AG04450 (cell line): Measurements from ENCODE around the gene POLD3. TPM values are rescaled to one million over a fixed set of nuclear protein-coding genes. Genes with fewer than 3 reads are reported as not detected.
A peak's percentile ranks its signal among the peaks of the same experiment; 100 is the strongest.

Experiments used
- CTCF ChIA-PET: fragments of 300-600, 350-600 bp; formaldehyde crosslinking; extraction: SDS; loops from one replicate; lab custom pipeline; 2022; ENCODE audit warnings: antibody characterized with exemption, inconsistent platforms; lab: Charles Lee
- POLR2A ChIA-PET: fragments of 350-600 bp; formaldehyde crosslinking; extraction: SDS; loops from one replicate; lab custom pipeline; 2021; ENCODE audit warnings: antibody characterized with exemption, inconsistent platforms; lab: Yijun Ruan, JAX
- DNase-seq: peaks from one replicate; pipeline ENCODE4 v3.0.0-alpha.2; 2011; ENCODE audit warnings: low read depth, low spot score
- H3K27ac ChIP-seq: one replicate; pipeline ENCODE4 v1.5.1; 2012; ENCODE audit warnings: low read depth, low read length, control low read depth
- H3K27me3 ChIP-seq: one replicate; pipeline ENCODE4 v1.6.0; 2012; ENCODE audit warnings: low read length; ENCODE audit not compliant: control insufficient read depth, insufficient read depth
- H3K4me3 ChIP-seq: 2 replicates; pipeline ENCODE4 v1.5.1; 2011; ENCODE audit warnings: mild to moderate bottlenecking, low read depth, low read length, control low read depth
- H3K9me3 ChIP-seq: 2 replicates; pipeline ENCODE4 v1.5.1; 2012; ENCODE audit warnings: low read length; ENCODE audit not compliant: control insufficient read depth, insufficient read depth
- polyA plus RNA-seq: library from polyadenylated mRNA; depleted of rRNA; stranded (reverse); fragments of >200 nt; gene quantifications from 2 replicates; pipeline ENCODE4 v1.2.3, GENCODE V29; 2011
- TF ChIP-seq, protein P1 (sequence below): IDR thresholded peaks from 2 replicates; pipeline ENCODE4 v1.5.1; 2011; ENCODE audit warnings: low read depth, low read length, control low read depth, inconsistent platforms

The POLD3 gene
- polyA plus RNA-seq, 1 experiment = 14.8 TPM

DNA sequence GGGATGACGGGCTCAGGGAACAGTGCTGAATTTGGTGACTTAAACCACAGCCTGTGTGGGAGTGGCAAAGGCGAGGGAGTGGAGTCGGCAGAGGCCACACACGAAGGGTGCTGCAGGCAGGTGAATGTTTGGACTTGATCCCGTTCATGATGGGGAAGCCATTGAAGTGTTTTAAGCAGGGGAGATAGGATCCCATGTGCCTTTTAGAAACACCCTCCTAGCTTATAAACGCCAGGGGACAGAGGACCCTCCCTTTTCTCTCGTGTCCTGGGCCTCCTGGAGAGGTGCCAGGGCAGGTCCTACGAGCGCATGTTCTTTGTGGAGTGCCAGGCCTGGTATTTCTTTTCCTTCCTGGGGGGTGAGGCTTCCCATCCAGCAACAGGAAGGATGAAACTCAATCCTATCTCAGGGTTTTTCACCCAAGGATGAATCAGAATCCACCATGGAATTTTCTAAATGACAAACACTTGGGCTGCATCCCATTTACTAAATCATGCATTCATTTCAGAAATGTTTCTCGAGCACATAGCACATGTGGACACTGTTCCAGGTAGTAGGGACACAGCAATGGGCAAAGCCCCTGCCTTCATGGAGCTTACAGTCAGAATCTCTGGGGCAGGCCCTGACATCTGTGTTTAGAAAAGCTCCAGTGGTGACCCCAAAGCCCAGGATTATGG lies 79.3 kb downstream of the POLD3 start:
- CTCF ChIA-PET = interaction anchor here (0.5 to 1.2 kb wide), 3 partner anchors 21 to 55 kb away, joined by 3 to 4 read pairs (median 3); no protein-coding TSS in a partner anchor
- Histone ChIP-seq H3K27ac (peak overlapping the region; percentile 99), H3K9me3 (peaks cover 3% of the 10 kb centered on the region; the same call in 1 of the 2 replicates), H3K4me3 (no peak overlapping the region), H3K27me3 (no peaks in the 10 kb centered on the region)
- no peak for DNase-seq
- TF ChIP-seq, protein P1, sequence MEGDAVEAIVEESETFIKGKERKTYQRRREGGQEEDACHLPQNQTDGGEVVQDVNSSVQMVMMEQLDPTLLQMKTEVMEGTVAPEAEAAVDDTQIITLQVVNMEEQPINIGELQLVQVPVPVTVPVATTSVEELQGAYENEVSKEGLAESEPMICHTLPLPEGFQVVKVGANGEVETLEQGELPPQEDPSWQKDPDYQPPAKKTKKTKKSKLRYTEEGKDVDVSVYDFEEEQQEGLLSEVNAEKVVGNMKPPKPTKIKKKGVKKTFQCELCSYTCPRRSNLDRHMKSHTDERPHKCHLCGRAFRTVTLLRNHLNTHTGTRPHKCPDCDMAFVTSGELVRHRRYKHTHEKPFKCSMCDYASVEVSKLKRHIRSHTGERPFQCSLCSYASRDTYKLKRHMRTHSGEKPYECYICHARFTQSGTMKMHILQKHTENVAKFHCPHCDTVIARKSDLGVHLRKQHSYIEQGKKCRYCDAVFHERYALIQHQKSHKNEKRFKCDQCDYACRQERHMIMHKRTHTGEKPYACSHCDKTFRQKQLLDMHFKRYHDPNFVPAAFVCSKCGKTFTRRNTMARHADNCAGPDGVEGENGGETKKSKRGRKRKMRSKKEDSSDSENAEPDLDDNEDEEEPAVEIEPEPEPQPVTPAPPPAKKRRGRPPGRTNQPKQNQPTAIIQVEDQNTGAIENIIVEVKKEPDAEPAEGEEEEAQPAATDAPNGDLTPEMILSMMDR = no peak
- POLR2A ChIA-PET = interaction anchor here (2.2 kb wide), 1 partner anchor 22 kb away, joined by 19 read pairs; no protein-coding TSS in a partner anchor

DNA sequence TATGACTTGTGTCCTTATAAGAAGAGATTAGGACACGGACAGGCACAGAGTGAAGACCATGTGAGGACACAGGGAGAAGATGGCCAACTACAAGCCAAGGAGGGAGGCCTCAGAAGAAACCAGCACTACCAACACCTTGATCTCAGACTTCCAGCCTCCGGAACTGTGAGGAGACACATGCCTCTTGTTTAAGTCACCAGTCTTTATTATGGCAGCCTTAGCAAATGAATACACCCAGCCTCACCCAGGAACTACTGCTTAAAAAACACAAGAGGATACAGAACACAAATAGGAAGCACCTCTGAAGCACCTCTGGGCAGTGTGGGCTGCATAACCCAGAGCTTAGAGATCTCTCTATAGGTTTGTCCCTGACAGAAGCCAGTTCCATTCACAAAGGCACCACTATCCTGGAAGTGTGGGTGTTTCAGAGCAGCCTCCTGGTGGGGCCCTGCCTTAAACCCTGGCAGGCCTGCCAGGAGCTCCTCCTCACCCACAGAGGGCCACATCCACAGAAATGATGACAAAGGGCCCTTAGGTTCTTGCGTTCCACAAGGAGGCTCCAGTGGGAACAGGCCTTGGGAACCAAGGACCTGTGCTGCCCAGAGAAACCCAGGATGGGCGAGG lies 80.1 kb downstream of the POLD3 start:
- Histone ChIP-seq H3K4me3 (no peak overlapping the region), H3K27ac (peak overlapping the region; percentile 99), H3K27me3 (no peaks in the 10 kb centered on the region), H3K9me3 (peaks cover 3% of the 10 kb centered on the region; the same call in 1 of the 2 replicates)
- CTCF ChIA-PET = interaction anchor here (0.5 to 1.2 kb wide), 3 partner anchors 22 to 54 kb away, joined by 3 to 4 read pairs (median 3); no protein-coding TSS in a partner anchor
- POLR2A ChIA-PET = interaction anchor here (0.7 to 2.2 kb wide), 6 partner anchors 22 to 72 kb away, joined by 4 to 19 read pairs (median 6); no protein-coding TSS in a partner anchor
- TF ChIP-seq, protein P1 = peak; percentile 9; the same call in 1 of the 2 replicates
- DNase-seq = no peak

DNA sequence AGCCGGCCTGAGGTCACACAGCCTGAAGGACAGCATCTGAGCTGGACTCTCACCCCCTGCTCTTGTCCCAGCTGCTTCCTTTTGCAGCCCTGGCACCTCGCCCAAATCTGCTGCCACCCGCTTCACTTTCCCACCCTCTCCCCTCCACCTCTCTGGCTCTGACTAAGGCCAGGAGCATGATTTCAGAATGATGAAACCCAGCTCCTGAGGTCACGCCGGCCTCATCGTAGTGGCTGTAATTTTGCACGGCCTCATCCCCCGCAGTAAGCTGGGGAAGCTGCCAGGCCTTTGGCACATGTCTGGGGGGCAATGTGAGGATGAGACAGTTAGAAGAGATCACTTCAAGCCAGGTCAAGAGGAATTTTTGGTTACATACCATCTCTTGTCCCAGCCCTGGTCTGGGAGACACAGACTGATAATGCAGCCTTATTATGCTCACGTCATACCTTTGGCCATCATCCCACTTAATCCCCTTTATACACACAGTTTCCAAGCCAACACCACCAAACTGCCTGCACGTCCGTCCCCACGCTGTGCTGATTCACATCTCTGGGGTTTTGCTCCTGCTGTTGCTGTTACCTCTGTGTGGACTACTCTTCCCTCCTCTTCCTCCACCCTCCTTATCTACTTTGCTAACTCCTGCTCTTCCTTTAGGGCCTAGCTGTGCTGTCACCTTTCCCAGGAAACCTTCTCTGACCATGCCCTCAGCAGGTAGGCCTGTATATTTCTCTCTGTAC lies 80.7 kb downstream of the POLD3 start:
- ChIA-PET POLR2A (interaction anchor here (0.7 to 2.2 kb wide), 7 partner anchors 23 to 81 kb away, joined by 4 to 19 read pairs (median 5); partner anchors contain the start of gene POLD3), CTCF (interaction anchor here (0.9 to 2.1 kb wide), 3 partner anchors 11 to 53 kb away, joined by 3 to 10 read pairs (median 4); no protein-coding TSS in a partner anchor)
- peak overlapping the region; percentile 33 for H3K4me3 ChIP-seq
- H3K9me3 ChIP-seq = peaks cover 3% of the 10 kb centered on the region; the same call in 1 of the 2 replicates
- DNase-seq = peak; percentile 95
- H3K27ac ChIP-seq = peak overlapping the region; percentile 99
- H3K27me3 ChIP-seq = no peaks in the 10 kb centered on the region
- TF ChIP-seq, protein P1 = no peak

GRCh38 chr11:74673693-74674360 lies 81.4 kb downstream of the POLD3 start:
- CTCF ChIA-PET = interaction anchor here (0.9 to 2.1 kb wide), 3 partner anchors 11 to 52 kb away, joined by 3 to 10 read pairs (median 4); no protein-coding TSS in a partner anchor
- no peak for DNase-seq
- Histone ChIP-seq H3K27ac (peak overlapping the region; percentile 99), H3K27me3 (no peaks in the 10 kb centered on the region), H3K9me3 (peaks cover 3% of the 10 kb centered on the region; the same call in 1 of the 2 replicates), H3K4me3 (peak overlapping the region; percentile 33)
- POLR2A ChIA-PET = interaction anchor here (0.7 to 2.2 kb wide), 5 partner anchors 24 to 81 kb away, joined by 4 to 19 read pairs (median 5); partner anchors contain the start of gene POLD3
- TF ChIP-seq, protein P1 = no peak
